HEK293 (cell line): Measurements from ENCODE around the gene MOG.

Experiments used
- KLF9 ChIP-seq: fragments of 450-650 bp; formaldehyde crosslinking; IDR thresholded peaks from 2 replicates; pipeline ENCODE4 v1.5.1; 2016; ENCODE audit warnings: missing biosample characterization, missing genetic modification characterization, low read depth
- ZBTB21 ChIP-seq: fragments of 450-650 bp; formaldehyde crosslinking; IDR thresholded peaks from 2 replicates; pipeline ENCODE4 v1.5.1; 2017; ENCODE audit warnings: missing biosample characterization, missing genetic modification characterization
- ZFP37 ChIP-seq: fragments of 450-650 bp; formaldehyde crosslinking; IDR thresholded peaks from 2 replicates; pipeline ENCODE4 v1.5.1; 2016; ENCODE audit warnings: missing biosample characterization, missing genetic modification characterization
- ZNF621 ChIP-seq: fragments of 450-650 bp; formaldehyde crosslinking; IDR thresholded peaks from 2 replicates; pipeline ENCODE4 v1.5.1; 2017; ENCODE audit warnings: missing biosample characterization, missing genetic modification characterization
- TF ChIP-seq, protein P1 (sequence below): fragments of 450-650 bp; formaldehyde crosslinking; IDR thresholded peaks from 2 replicates; pipeline ENCODE4 v1.5.1; 2016; ENCODE audit warnings: missing biosample characterization, missing genetic modification characterization, low read depth

DNA sequence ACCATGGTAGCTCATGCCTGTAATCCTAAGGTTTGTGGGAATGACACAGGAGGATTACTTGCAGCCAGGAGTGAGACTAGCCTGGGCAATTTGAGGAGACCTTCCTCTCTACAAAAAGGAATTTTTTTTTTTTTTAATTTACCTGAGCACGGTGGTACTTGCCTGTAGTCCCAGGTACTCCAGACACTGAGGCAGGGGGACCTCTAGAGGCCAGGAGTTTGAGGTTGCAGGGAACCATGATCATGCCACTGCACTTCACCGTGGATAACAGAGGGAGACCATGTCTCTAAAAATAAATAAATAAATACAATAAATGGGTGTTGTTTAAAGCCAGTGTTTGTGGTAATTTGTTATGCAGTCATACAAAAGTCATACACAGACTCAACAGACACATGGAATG lies 64.0 kb downstream of the MOG start:
- TF ChIP-seq ZBTB21 (tag by site-specific recombination), result no peak
- no peak for TF ChIP-seq ZNF621 (tag by site-specific recombination)
- no peak for TF ChIP-seq KLF9
- no peak for TF ChIP-seq ZFP37 (tag by site-specific recombination)
- TF ChIP-seq, protein P1, sequence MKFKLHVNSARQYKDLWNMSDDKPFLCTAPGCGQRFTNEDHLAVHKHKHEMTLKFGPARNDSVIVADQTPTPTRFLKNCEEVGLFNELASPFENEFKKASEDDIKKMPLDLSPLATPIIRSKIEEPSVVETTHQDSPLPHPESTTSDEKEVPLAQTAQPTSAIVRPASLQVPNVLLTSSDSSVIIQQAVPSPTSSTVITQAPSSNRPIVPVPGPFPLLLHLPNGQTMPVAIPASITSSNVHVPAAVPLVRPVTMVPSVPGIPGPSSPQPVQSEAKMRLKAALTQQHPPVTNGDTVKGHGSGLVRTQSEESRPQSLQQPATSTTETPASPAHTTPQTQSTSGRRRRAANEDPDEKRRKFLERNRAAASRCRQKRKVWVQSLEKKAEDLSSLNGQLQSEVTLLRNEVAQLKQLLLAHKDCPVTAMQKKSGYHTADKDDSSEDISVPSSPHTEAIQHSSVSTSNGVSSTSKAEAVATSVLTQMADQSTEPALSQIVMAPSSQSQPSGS (tag by site-specific recombination), result no peak
